ENCODE results near the gene COQ10B. TPM values are rescaled to one million over a fixed set of nuclear protein-coding genes. Genes with fewer than 3 reads are reported as not detected.

COQ10B gene
- 34.0 and 39.6 TPM in 2 replicates for total RNA-seq

GRCh38 chr2:197453123-197453913 is at the start of gene COQ10B:
COQ10B (plus strand) TSS chr2:197453552; CDS start chr2:197453561, 9 bp downstream.

GRCh38 chr2:197434541-197435513 is 18.5 kb upstream of the COQ10B start, which contains the start of gene SF3B1:
SF3B1 (minus strand) TSS chr2:197435028; CDS start chr2:197434999, 29 bp downstream.

GRCh38 chr2:197499594-197500502 is 46.5 kb downstream of the COQ10B start, which contains the start of the genes HSPD1 and HSPE1:
HSPD1 (minus strand) TSS chr2:197499840; CDS start chr2:197498848, 992 bp downstream.
HSPE1 (plus strand) TSS chr2:197500379; CDS start chr2:197500437, 58 bp downstream.

GRCh38 chr2:197515739-197516392 is 62.5 kb downstream of the COQ10B start, which contains the start of gene MOB4:
MOB4 (plus strand) TSS chr2:197516066; CDS start chr2:197516087, 21 bp downstream.

Other genes with a start within 250 kb of the COQ10B start
- gene ANKRD44, start 142.8 kb upstream of the COQ10B start, total RNA-seq = 20.5 and 33.3 TPM in 2 replicates
- gene SF3B1, start 18.5 kb upstream of the COQ10B start, total RNA-seq = 162 and 169 TPM in 2 replicates
- gene HSPD1, start 46.3 kb downstream of the COQ10B start, total RNA-seq = 151 and 181 TPM in 2 replicates
- 44.4 and 47.0 TPM in 2 replicates for gene HSPE1, start 46.8 kb downstream of the COQ10B start, total RNA-seq
- 28.2 and 46.4 TPM in 2 replicates for gene MOB4, start 62.5 kb downstream of the COQ10B start, total RNA-seq
- 3.5 and 10.0 TPM in 2 replicates for gene RFTN2, start 222.0 kb downstream of the COQ10B start, total RNA-seq

Measured in smooth muscle cell of the pulmonary artery (primary cell).